ENCODE data around the gene FHIT.

DNA sequence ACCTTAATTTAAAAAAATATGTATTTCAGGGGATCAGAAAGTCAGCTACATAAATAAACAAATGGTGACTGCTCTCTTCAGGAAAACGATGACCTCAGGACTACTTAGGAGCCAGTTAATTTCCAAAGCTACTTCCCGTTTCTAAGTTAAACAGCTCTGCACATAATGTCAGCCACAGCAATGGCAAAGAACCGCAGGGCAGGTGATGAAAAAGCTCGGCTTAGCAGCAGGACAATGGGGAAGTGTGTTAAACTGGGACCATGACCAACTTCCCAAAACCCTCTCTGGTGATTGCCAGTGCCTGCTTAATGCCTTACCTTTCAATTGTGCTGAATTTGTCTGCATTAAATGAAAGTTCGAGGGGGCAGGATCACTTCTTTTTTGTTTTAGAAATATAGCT, 258.9 kb downstream of the FHIT start:
- no peak for TF ChIP-seq GATA2 (IDR thresholded peaks at IDR 0.05; ENCODE audit: low read depth, low read length)
- no peak for TF ChIP-seq GATA3 (IDR thresholded peaks at IDR 0.05; ENCODE audit: low read depth, low read length)

Measured in SH-SY5Y (cell line).